Smooth muscle cell of trachea (primary cell): ENCODE data around the gene STAT3. TPM values are rescaled to one million over a fixed set of nuclear protein-coding genes. Genes with fewer than 3 reads are reported as not detected.

ENCODE experiments used
- total RNA-seq: library from RNA; depleted of rRNA; stranded (reverse); fragments of >200 nt; gene quantifications from 2 replicates; pipeline ENCODE4 v1.2.1, GENCODE V29; 2014

STAT3 gene
- 87.0 and 146 TPM in 2 replicates for total RNA-seq

GRCh38 chr17:42388381-42389134 lies at the start of gene STAT3:
TSS of gene STAT3 (minus strand) at chr17:42388442. CDS start at chr17:42348516, 39,926 bp downstream.

GRCh38 chr17:42422958-42423712 lies 34.9 kb upstream of the STAT3 start, which contains the start of gene CAVIN1:
TSS of gene CAVIN1 (minus strand) at chr17:42423256. CDS start at chr17:42423097, 159 bp downstream.

GRCh38 chr17:42287977-42288802 lies 100.1 kb downstream of the STAT3 start, which contains the start of gene STAT5A:
TSS of gene STAT5A (plus strand) at chr17:42288498. CDS start at chr17:42289412, 914 bp downstream.

GRCh38 chr17:42276359-42276608 lies 112.0 kb downstream of the STAT3 start, which contains the start of gene STAT5B:
TSS of gene STAT5B (minus strand) at chr17:42276391. CDS start at chr17:42232127, 44,264 bp downstream.

Other genes with a start within 250 kb of the STAT3 start
- 82.9 and 87.3 TPM in 2 replicates for gene RAB5C, start 233.5 kb downstream of the STAT3 start, total RNA-seq
- under 0.01 TPM in 1 of 2 replicates, not detected in the other for gene KCNH4, start 207.3 kb downstream of the STAT3 start, total RNA-seq
- not detected in 2 replicates for gene HCRT, start 203.0 kb downstream of the STAT3 start, total RNA-seq
- gene GHDC, start 193.9 kb downstream of the STAT3 start, total RNA-seq = 16.1 and 30.3 TPM in 2 replicates
- gene STAT5B, start 112.1 kb downstream of the STAT3 start, total RNA-seq = 25.2 and 31.6 TPM in 2 replicates
- 23.0 and 67.6 TPM in 2 replicates for gene STAT5A, start 99.9 kb downstream of the STAT3 start, total RNA-seq
- gene CAVIN1, start 34.8 kb upstream of the STAT3 start, total RNA-seq = 586 and 703 TPM in 2 replicates
- 55.3 and 73.6 TPM in 2 replicates for gene ATP6V0A1, start 70.4 kb upstream of the STAT3 start, total RNA-seq
- gene NAGLU, start 147.8 kb upstream of the STAT3 start, total RNA-seq = 60.9 and 61.7 TPM in 2 replicates
- gene HSD17B1, start 164.5 kb upstream of the STAT3 start, total RNA-seq = 1.5 and 1.8 TPM in 2 replicates
- 18.5 and 25.1 TPM in 2 replicates for gene COASY, start 173.7 kb upstream of the STAT3 start, total RNA-seq
- gene MLX, start 178.7 kb upstream of the STAT3 start, total RNA-seq = 32.9 and 36.7 TPM in 2 replicates
- gene PSMC3IP, start 189.3 kb upstream of the STAT3 start, total RNA-seq = 3.1 and 5.5 TPM in 2 replicates
- gene RETREG3, start 220.9 kb upstream of the STAT3 start, total RNA-seq = 50.0 and 76.7 TPM in 2 replicates
- gene TUBG1, start 221.2 kb upstream of the STAT3 start, total RNA-seq = 28.5 and 31.8 TPM in 2 replicates